ENCODE measurements around the gene DEUP1.

DEUP1 gene

DNA sequence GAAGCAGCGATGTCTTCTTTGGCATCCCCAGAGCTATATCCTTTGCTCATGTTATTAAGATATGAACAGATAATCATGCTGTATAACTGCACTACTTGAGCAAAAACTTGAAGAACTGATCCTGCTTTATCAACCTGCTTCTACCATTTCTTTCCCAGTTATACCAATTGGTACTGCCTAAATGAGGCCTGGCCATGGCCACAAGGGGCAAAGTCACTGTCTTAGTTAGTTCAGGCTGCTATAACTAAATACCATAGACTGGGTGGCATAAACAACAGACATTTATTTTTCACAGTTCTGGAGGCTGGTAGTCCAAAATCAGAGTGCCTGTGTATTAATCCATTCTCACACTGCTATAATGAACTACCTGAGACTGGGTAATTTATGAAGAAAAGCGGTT lies 37.5 kb downstream of the DEUP1 start:
- in situ Hi-C loops (cut with HindIII; ENCODE audit: low pct_ligation_motif_present, low sequenced_read_pairs), result no loop called here
- DNase-seq, result no peak
- TF ChIP-seq, protein P1, sequence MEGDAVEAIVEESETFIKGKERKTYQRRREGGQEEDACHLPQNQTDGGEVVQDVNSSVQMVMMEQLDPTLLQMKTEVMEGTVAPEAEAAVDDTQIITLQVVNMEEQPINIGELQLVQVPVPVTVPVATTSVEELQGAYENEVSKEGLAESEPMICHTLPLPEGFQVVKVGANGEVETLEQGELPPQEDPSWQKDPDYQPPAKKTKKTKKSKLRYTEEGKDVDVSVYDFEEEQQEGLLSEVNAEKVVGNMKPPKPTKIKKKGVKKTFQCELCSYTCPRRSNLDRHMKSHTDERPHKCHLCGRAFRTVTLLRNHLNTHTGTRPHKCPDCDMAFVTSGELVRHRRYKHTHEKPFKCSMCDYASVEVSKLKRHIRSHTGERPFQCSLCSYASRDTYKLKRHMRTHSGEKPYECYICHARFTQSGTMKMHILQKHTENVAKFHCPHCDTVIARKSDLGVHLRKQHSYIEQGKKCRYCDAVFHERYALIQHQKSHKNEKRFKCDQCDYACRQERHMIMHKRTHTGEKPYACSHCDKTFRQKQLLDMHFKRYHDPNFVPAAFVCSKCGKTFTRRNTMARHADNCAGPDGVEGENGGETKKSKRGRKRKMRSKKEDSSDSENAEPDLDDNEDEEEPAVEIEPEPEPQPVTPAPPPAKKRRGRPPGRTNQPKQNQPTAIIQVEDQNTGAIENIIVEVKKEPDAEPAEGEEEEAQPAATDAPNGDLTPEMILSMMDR (IDR thresholded peaks at IDR 0.05; ENCODE audit: low read depth, low read length, missing control alignments), result no peak
- Histone ChIP-seq H3K36me3 (replicated peaks) (no peaks in the 10 kb centered on the region), H3K27me3 (replicated peaks) (no peaks in the 10 kb centered on the region), H3K27ac (no peak overlapping the region), H3K4me3 (ENCODE audit: low read depth, low read length) (no peak overlapping the region)

DNA sequence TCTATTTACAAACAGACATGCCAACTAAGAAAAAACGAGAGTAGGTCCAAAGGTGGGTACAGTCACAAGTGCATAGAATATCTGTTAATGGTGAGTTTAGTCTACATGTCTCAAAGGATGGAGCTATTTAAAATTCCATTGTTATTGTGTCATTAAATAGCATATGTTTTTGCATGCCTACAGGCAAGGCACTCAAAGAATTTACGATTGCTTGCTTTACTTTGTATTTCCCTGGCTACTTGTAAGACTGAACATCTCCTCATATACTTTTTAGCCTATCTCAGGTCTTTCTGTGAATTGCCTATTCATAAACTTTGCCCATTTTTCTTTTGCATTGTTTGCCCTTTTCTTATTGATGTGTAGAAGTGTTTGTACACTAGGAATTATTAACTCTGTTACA lies 39.7 kb downstream of the DEUP1 start:
- Histone ChIP-seq H3K27ac (no peak overlapping the region), H3K36me3 (replicated peaks) (no peaks in the 10 kb centered on the region), H3K4me3 (ENCODE audit: low read depth, low read length) (no peak overlapping the region), H3K27me3 (replicated peaks) (no peaks in the 10 kb centered on the region)
- DNase-seq, result no peak
- TF ChIP-seq, protein P1 (IDR thresholded peaks at IDR 0.05; ENCODE audit: low read depth, low read length, missing control alignments), result no peak
- in situ Hi-C loops (cut with HindIII; ENCODE audit: low pct_ligation_motif_present, low sequenced_read_pairs), result no loop called here

DNA sequence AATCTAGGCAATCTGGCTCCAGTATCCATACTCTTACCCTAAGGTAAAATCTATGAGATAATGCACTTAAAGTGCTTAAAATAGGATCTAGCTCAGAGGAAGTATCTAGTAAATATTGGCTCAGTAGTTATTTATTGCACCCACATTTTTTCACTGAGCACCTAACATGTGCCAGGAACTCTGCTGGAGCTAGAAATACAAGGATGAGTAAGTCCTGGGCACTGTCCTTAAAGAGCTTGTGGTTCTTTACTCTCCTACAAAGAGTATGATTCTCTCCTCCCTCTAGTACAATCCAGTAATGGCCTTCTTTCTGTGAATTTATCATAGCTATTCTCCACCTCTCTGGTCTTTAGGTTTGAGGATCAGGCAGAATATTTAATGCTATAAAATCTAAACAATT lies 59.2 kb downstream of the DEUP1 start:
- Histone ChIP-seq H3K27ac (no peak overlapping the region), H3K4me3 (ENCODE audit: low read depth, low read length) (no peak overlapping the region), H3K36me3 (replicated peaks) (no peaks in the 10 kb centered on the region), H3K27me3 (replicated peaks) (no peaks in the 10 kb centered on the region)
- in situ Hi-C loops (cut with HindIII; ENCODE audit: low pct_ligation_motif_present, low sequenced_read_pairs), result no loop called here
- TF ChIP-seq, protein P1 (IDR thresholded peaks at IDR 0.05; ENCODE audit: low read depth, low read length, missing control alignments), result no peak
- no peak for DNase-seq

DNA sequence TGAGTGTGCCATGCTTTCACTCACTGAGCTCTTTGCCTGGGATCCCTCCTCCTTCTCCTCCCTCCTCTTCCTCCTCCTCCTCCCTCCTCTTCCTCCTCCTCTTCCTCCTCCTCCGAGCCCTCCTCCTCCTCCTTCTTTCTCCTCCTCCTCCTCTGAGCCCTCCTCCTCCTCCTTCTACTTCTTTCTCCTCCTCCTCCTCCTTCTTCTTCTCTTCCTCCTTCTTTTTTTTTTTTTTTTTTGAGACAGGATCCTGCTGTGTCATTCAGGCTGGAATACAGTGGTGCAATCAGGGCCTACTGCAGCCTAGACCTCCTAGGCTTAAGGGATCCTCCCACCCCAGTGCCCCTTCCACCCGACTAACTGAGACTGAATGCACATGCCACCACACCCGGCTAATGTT lies 62.3 kb downstream of the DEUP1 start:
- Histone ChIP-seq H3K27ac (no peak overlapping the region), H3K36me3 (replicated peaks) (no peaks in the 10 kb centered on the region), H3K27me3 (replicated peaks) (no peaks in the 10 kb centered on the region), H3K4me3 (ENCODE audit: low read depth, low read length) (no peak overlapping the region)
- in situ Hi-C loops (cut with HindIII; ENCODE audit: low pct_ligation_motif_present, low sequenced_read_pairs), result no loop called here
- DNase-seq, result no peak
- TF ChIP-seq, protein P1 (IDR thresholded peaks at IDR 0.05; ENCODE audit: low read depth, low read length, missing control alignments), result no peak

DNA sequence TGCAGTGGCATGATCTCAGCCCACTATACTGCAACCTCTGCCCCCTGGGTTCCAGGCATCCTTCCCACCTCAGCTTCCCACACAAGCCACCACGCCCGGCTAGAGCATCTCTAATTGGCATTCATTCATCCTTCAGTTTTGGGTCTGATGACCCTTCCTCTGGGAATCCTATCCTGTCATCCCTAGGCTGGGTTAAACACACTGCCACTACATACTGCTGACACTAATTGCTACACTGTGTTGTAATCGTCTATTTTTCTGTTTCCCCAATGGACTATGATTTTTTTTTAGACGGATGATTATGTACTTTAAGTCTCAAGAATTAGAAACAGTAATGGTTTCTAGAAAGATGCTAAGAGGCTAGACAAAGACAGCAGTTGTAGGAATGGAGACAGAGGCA lies 62.8 kb downstream of the DEUP1 start:
- in situ Hi-C loops (cut with HindIII; ENCODE audit: low pct_ligation_motif_present, low sequenced_read_pairs), result no loop called here
- no peaks in the 10 kb centered on the region for H3K36me3 ChIP-seq (replicated peaks)
- H3K27ac ChIP-seq, result no peak overlapping the region
- TF ChIP-seq, protein P1 (IDR thresholded peaks at IDR 0.05; ENCODE audit: low read depth, low read length, missing control alignments), result no peak
- no peak overlapping the region for H3K4me3 ChIP-seq (ENCODE audit: low read depth, low read length)
- no peak for DNase-seq
- no peaks in the 10 kb centered on the region for H3K27me3 ChIP-seq (replicated peaks)

DNA sequence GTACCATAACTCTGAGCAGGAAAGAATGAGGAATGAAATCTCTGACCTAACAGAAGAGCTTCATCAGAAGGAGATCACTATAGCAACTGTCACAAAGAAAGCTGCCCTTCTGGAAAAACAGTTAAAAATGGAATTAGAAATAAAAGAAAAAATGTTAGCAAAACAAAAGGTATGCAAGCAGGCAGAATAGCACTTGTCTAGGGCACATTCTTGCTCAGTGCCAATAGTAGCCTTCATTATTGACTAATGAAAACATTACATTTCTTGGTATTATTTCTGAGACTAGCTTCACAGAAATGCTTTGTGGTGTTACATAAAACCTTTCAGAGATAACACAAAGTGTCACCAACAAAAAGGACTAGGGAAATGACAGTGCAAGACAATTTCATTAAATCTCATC lies 63.9 kb downstream of the DEUP1 start:
- no peak for DNase-seq
- in situ Hi-C loops (cut with HindIII; ENCODE audit: low pct_ligation_motif_present, low sequenced_read_pairs), result no loop called here
- Histone ChIP-seq H3K27ac (no peak overlapping the region), H3K4me3 (ENCODE audit: low read depth, low read length) (no peak overlapping the region), H3K36me3 (replicated peaks) (no peaks in the 10 kb centered on the region), H3K27me3 (replicated peaks) (no peaks in the 10 kb centered on the region)
- TF ChIP-seq, protein P1 (IDR thresholded peaks at IDR 0.05; ENCODE audit: low read depth, low read length, missing control alignments), result no peak
